Muscle of leg (tissue), 11 donors: ENCODE results near the gene CHST1. TPM values are rescaled to one million over a fixed set of nuclear protein-coding genes. Genes with fewer than 3 reads are reported as not detected.

Experiments used
- DNase-seq: peaks from one replicate; pipeline ENCODE4 v3.0.0; 2013
- H3K27ac ChIP-seq: one replicate; pipeline ENCODE4 v1.5.1; 2013; ENCODE audit warnings: mild to moderate bottlenecking, low read length, control low read depth
- H3K27me3 ChIP-seq: one replicate; pipeline ENCODE4 v1.6.1; 2013; ENCODE audit warnings: low read length; ENCODE audit not compliant: control insufficient read depth, insufficient read depth
- H3K36me3 ChIP-seq: one replicate; pipeline ENCODE4 v1.6.1; 2013; ENCODE audit warnings: low read length; ENCODE audit not compliant: control insufficient read depth, insufficient read depth
- H3K4me1 ChIP-seq: one replicate; pipeline ENCODE4 v1.6.1; 2013; ENCODE audit warnings: low read length; ENCODE audit not compliant: control insufficient read depth, insufficient read depth
- H3K4me3 ChIP-seq: one replicate; pipeline ENCODE4 v1.5.1; 2013; ENCODE audit warnings: low read length, control low read depth
- H3K9me3 ChIP-seq: replicated peaks from 2 replicates; pipeline ENCODE4 v1.6.1; 2013; ENCODE audit warnings: low read depth, low read length; ENCODE audit not compliant: control insufficient read depth
- WGBS: methylation state at CpG from one replicate; pipeline ENCODE4 v1.1.5; 2013; ENCODE audit warnings: missing lambda C conversion rate; ENCODE audit not compliant: insufficient coverage; 5-methylcytosine and 5-hydroxymethylcytosine counted together
- polyA plus RNA-seq, 8 donors: library from polyadenylated mRNA; unstranded; fragments of 120-200 nt; gene quantifications; one replicate each; pipeline versions ENCODE4 v1.2.1 to v1.2.3, GENCODE V29; 2013; ENCODE audit warnings: inconsistent platforms in 1 of 8, low replicate concordance in 1 of 8; ENCODE audit not compliant: insufficient read length in 8 of 8, insufficient read depth in 1 of 8
- total RNA-seq: library from RNA; stranded (reverse); fragments of 120-200 nt; gene quantifications from one replicate; pipeline ENCODE4 v1.2.4, GENCODE V29; 2013

The CHST1 gene
- total and polyA plus RNA-seq, 9 donors: 6.7 to 22.0 (median 17.8) TPM

DNA sequence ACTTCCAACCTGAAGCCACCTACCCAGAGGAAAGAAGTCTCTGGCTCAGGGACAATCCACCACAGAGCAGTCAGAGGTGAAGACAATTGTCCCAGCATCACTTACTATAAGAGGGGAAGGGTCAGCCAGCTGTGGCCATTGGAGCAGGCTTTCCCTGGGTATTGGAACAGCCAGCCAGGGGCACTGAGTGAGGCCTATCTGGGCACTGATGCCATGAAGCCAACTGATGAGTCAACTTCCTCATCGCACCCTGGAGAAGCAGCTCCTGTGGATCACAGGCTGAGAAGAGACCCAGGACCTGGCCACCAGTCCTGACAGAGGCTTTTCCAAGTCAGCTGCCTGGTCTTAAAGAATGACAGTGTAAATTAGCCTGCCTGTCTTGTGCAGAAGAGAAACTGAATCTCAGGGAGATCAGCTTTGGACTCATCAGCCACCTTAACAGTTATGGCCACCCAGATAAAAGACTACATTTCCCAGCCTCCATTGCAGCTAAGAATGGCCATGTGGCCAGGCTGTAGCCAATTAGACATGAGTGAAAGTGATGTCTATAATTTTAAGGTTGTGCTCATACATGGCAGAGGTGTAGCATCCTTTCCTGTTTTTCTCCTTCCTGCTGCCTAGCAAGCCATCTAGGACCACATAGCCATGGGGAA, 19.0 kb downstream of the CHST1 start:
- Histone ChIP-seq H3K4me3 (no peak overlapping the region), H3K27me3 (no peaks in the 10 kb centered on the region), H3K36me3 (peaks cover 8% of the 10 kb centered on the region), H3K9me3 (no peaks in the 10 kb centered on the region), H3K4me1 (no peaks in the 10 kb centered on the region), H3K27ac (no peak overlapping the region)
- no peak for DNase-seq
- WGBS: 100% methylated on average over 1 of the region's 1 CpG

DNA sequence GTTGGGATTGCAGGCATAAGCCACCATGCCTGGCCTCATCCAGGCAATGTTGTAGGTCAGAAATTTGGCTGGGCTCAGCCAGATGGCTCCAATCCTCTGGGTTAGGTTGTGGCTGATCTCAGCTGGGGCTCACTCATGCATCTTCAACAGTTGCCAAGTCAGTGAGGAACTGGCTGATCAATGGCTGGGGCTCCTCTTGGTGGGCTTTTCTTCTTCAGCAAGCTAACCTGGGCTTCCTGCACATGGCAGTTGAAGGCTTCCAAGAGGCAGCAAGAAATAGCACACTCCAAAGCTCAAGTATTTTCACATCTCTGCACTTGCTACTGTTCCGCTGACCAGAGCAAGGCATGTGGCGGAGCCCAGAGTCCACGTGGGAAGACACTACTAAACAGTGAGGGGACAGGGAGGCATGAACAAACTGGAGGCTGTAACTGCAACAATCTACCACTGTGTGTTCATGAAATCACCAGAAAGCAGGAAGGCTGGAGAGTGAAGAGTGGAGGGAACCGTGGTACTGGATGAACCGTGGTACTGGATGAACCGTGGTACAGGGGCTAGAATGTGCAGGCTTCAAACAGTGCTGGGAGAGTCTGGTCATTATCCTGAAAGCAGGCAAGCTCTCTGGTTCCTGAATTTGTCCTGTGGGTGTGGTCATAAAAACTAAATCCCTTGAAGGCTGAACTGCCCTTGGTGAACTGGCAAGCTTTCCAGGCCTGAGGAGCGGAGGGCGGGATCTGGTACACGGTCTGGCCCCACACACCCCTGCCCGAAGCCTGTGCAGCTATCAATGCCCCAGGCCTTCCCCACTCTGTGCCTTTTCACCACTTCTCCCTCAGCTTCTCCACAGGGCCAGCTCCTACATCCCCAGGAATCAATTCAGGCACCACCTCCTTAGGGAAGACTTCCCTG, 20.2 kb downstream of the CHST1 start:
- H3K4me1 ChIP-seq: no peaks in the 10 kb centered on the region
- no peaks in the 10 kb centered on the region for H3K27me3 ChIP-seq
- 75% methylated on average over 7 of the region's 10 CpGs for WGBS
- no peak overlapping the region for H3K27ac ChIP-seq
- no peaks in the 10 kb centered on the region for H3K9me3 ChIP-seq
- DNase-seq: no peak
- peaks cover 6% of the 10 kb centered on the region for H3K36me3 ChIP-seq
- no peak overlapping the region for H3K4me3 ChIP-seq

DNA sequence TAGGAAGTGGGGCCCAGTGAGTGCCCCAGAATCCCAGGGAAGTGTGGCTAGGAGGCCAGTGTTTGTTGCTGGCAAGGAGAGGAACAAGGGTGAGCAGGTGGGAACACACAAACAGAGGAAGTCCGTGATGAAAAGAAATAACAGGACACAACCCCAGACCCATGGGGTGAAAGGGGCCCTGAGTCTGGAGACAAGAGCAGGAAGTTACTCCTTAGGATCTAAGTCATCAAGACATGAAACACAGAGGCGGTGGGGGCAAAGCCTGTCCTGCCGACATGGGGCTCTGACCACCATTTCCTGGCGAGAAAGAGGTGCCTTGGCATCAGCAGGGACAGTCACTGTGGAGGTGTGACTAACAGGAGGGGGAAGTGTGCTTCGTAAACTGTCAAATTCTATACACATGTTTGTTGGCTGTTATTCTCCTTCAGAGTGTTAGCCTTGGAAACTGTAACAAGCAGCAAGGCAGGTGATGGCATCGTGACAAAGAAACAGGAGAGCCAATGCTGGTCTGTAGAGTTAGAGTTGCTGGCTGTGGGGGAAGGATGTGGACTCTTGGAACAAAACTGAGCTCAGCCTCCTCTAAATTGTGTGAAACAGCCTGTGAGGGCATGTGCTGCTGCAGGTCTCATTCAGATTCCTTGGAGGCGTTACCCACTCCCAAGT, 21.7 kb downstream of the CHST1 start:
- 40% methylated on average over 6 of the region's 7 CpGs for WGBS
- H3K27me3 ChIP-seq: no peaks in the 10 kb centered on the region

DNA sequence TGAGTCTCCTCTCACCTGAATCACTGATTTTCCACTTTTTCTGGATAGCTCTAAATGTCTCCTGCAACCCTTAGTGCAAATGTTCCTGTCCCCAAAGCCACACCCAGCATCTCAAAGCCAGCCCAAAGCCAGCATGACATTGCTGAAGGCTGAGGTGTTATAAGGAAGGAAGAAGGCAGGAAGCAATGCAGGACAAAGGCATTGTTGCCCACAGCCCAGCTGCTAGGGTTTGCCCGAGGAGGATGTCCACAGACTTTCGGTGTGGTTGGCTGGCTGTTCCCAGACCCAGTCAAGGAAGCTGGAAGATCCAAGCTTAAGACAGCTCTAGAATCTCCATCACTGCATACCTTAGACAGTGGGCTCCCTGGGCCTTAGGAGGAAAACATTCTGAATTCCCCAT, 23.5 kb downstream of the CHST1 start:
- 83% methylated on average over 2 of the region's 2 CpGs for WGBS
- DNase-seq: no peak
- H3K4me1 ChIP-seq: no peaks in the 10 kb centered on the region
- H3K27me3 ChIP-seq: no peaks in the 10 kb centered on the region
- no peaks in the 10 kb centered on the region for H3K36me3 ChIP-seq
- H3K27ac ChIP-seq: no peak overlapping the region
- no peak overlapping the region for H3K4me3 ChIP-seq
- peaks cover 2% of the 10 kb centered on the region for H3K9me3 ChIP-seq

More for the DNA sequence above, 21.7 kb downstream of the CHST1 start:
- Histone ChIP-seq H3K27ac (no peak overlapping the region), H3K36me3 (no peaks in the 10 kb centered on the region), H3K4me1 (no peaks in the 10 kb centered on the region), H3K9me3 (peaks cover 2% of the 10 kb centered on the region), H3K4me3 (no peak overlapping the region)
- DNase-seq: no peak

DNA sequence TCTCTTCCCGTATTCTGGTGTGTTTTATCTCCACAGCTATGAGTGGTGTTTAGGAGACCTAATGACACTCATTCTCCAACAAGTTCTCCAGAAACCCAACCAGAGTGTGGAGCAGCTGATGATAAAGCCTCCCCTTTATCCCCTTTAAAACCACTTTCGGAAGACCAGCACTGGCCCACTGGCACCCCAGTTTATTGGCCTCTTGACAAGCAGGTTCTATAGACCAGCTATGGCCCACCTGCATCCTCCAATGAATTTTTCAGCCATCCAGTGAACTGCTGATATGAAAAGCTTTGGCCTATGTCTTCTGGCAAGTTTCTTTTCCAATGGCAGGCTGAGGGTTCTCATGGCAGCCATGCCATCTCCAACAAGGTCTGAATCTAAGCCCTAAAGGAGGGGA, 27.4 kb downstream of the CHST1 start:
- Histone ChIP-seq H3K4me1 (no peaks in the 10 kb centered on the region), H3K4me3 (no peak overlapping the region), H3K36me3 (no peaks in the 10 kb centered on the region), H3K27me3 (no peaks in the 10 kb centered on the region), H3K9me3 (peaks cover 2% of the 10 kb centered on the region), H3K27ac (no peak overlapping the region)
- WGBS: 86% methylated on average over 1 of the region's 2 CpGs
- no peak for DNase-seq

DNA sequence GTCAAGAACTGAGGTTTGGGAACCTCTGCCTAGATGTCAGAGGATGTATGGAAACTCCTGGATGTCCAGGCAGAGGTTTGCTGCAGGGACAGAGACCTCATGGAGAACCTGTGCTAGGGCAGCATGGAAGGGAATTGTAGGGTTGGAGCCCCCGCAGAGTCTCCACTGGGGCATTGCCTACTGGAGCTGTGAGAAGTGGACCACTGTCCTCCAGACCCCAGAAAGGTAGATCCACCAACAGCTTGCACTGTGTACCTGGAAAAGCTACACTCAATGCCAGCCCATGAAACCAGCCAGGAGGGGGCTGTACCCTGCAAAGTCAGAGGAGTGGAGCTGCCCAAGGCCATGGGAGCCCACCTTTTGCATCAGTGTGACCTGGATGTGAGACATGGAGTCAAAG, 29.5 kb downstream of the CHST1 start:
- no peaks in the 10 kb centered on the region for H3K27me3 ChIP-seq
- no peaks in the 10 kb centered on the region for H3K36me3 ChIP-seq
- H3K4me3 ChIP-seq: no peak overlapping the region
- H3K4me1 ChIP-seq: no peaks in the 10 kb centered on the region
- peaks cover 2% of the 10 kb centered on the region for H3K9me3 ChIP-seq
- no peak for DNase-seq
- no peak overlapping the region for H3K27ac ChIP-seq
- no CpG with 5 or more reads among the region's 1 CpG for WGBS

DNA sequence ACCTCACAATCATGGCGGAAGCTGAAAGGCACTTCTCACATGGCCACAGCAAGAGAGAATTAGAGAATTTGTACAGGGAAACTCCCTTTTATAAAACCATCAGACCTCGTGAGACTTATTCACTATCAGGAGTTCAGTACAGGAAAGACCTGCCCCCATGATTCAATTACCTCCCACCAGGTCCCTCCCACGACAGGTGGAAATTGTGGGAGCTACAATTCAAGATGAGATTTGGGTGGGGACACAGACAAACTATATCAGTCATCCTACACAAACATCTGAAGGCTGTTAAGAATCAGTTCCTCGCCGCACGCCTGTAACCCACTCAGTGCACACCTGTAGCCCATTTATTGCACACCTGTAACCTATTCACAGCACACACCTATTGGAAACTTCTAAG, 39.8 kb downstream of the CHST1 start:
- no peak for DNase-seq
- Histone ChIP-seq H3K4me1 (no peaks in the 10 kb centered on the region), H3K27ac (no peak overlapping the region), H3K4me3 (no peak overlapping the region), H3K27me3 (peaks cover 3% of the 10 kb centered on the region), H3K36me3 (no peaks in the 10 kb centered on the region), H3K9me3 (peaks cover 7% of the 10 kb centered on the region)
- 83% methylated on average over 4 of the region's 6 CpGs for WGBS

DNA sequence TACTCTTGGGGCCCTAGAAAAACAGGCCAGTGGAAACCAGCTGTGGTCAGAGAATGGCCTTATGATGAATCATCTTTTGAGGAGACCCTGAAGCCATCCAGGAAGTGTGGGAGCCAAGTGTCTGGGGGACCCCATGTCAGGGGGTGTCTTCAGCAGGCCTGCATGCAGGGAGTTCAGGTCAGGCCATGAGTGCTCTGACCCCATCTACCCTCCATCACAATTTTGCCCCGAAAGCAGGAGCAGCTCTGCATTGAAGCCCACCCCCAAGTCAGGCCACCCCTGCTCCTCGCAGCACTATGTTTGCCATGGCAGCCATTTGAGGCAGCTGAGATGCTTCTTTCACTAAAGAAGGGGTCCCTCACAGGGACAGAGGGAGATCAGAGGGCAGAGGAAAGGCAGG, 41.3 kb downstream of the CHST1 start:
- H3K9me3 ChIP-seq: peaks cover 7% of the 10 kb centered on the region
- no peak overlapping the region for H3K27ac ChIP-seq
- no peaks in the 10 kb centered on the region for H3K36me3 ChIP-seq
- WGBS: no CpG with 5 or more reads among the region's 2 CpGs
- no peak overlapping the region for H3K4me3 ChIP-seq
- H3K4me1 ChIP-seq: no peaks in the 10 kb centered on the region
- peaks cover 3% of the 10 kb centered on the region for H3K27me3 ChIP-seq
- DNase-seq: no peak

DNA sequence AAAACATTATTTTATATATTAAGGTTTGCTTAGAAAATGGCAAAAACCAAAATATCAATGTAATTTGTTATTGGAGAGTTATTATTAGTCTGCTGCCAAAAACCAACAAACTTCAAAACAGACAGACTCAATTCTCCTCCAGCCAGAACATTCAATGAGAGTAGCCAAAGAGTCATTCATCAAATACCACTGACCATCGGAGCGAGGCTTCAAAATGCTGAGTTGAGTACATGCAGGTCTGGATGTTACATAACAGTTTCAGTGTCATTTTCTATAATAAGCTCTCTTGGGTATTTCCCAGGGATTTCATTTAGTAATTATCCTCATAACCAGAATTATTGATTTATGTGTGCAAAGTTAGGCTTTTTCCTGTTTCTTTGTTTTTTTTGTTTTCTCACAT, 42.6 kb downstream of the CHST1 start:
- DNase-seq: no peak
- Histone ChIP-seq H3K4me3 (no peak overlapping the region), H3K9me3 (peaks cover 7% of the 10 kb centered on the region), H3K27me3 (peaks cover 3% of the 10 kb centered on the region), H3K36me3 (no peaks in the 10 kb centered on the region), H3K4me1 (no peaks in the 10 kb centered on the region), H3K27ac (no peak overlapping the region)
- no CpG with 5 or more reads among the region's 2 CpGs for WGBS

DNA sequence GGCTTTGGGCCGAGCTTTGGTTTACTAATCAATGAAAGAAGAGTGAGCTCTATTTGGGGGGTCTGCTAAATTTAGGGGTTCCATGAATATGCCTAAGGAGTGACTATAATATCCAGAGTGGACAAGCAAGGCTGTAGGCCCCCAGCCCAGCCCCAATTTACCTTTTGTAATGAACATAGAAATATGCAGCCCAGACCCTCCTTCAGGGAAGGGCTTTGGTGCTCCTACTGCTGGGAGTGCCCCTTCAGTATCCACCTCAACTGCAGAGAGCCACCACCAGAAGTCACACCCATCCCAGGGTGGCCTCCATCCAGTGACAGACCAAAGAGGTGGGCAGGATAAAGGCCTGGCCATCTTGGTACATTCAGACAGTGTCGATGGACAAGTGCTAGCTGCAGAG, 43.1 kb downstream of the CHST1 start:
- H3K4me1 ChIP-seq: peaks cover 4% of the 10 kb centered on the region
- H3K27ac ChIP-seq: no peak overlapping the region
- H3K4me3 ChIP-seq: no peak overlapping the region
- H3K27me3 ChIP-seq: peaks cover 3% of the 10 kb centered on the region
- DNase-seq: no peak
- H3K9me3 ChIP-seq: peaks cover 7% of the 10 kb centered on the region
- no peaks in the 10 kb centered on the region for H3K36me3 ChIP-seq
- 88% methylated on average over 2 of the region's 2 CpGs for WGBS
